ENCODE data around the gene MGME1. TPM values are rescaled to one million over a fixed set of nuclear protein-coding genes. Genes with fewer than 3 reads are reported as not detected.

The MGME1 gene
- total and polyA plus RNA-seq, 5 experiments from 2014 or later: 1.1 to 11.5 (median 5.1) TPM

GRCh38 chr20:18005170-18005989 is 36.6 kb downstream of the MGME1 start:
- Mint-ChIP-seq H3K9me3 (no peaks in the 10 kb centered on the region), H3K4me3 (peak overlapping the region in 1 of 10 donors; percentile 2), H3K27ac (peak overlapping the region in 1 of 10 donors; percentile 57), H3K27me3 (peaks cover 0 to 4% (median 0%) of the 10 kb centered on the region in 5 donors), H3K4me1 (peaks cover 0 to 17% (median 0%) of the 10 kb centered on the region in 4 donors), H3K36me3 (no peaks in the 10 kb centered on the region)
- POLR2A ChIA-PET: no interaction called here
- DNase-seq (no peak), ATAC-seq (no peak)

GRCh38 chr20:18005990-18006364 is 37.2 kb downstream of the MGME1 start:
- Mint-ChIP-seq H3K27ac (no peak overlapping the region), H3K27me3 (peaks cover 0 to under 1% (median 0%) of the 10 kb centered on the region in 5 donors), H3K4me1 (peaks cover 0 to 17% (median 0%) of the 10 kb centered on the region in 4 donors), H3K4me3 (no peak overlapping the region), H3K36me3 (no peaks in the 10 kb centered on the region), H3K9me3 (no peaks in the 10 kb centered on the region)
- DNase-seq (no peak), ATAC-seq (no peak)
- POLR2A ChIA-PET: no interaction called here

DNA sequence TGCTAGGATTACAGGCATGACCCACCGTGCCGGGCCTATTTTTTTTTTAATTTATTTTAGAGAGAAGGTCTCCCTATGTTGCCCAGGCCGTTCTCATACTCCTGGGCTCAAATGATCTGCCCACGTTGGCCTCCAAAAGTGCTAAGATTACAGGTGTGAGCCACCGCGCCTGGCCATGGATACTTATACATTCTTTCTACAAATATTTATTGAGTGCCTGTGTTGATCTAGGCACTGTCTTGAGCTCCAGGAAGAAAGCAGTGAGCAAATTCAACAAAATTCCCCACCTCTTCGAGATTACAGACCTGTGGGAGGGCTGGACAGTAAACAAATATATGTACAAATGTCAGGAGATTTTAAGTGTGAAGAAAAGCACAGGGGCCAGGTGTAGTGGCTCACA is 37.9 kb downstream of the MGME1 start:
- H3K36me3 Mint-ChIP-seq: no peaks in the 10 kb centered on the region
- H3K4me1 Mint-ChIP-seq: peaks cover 0 to 17% (median 0%) of the 10 kb centered on the region in 4 donors
- H3K9me3 Mint-ChIP-seq: no peaks in the 10 kb centered on the region
- POLR2A ChIA-PET: no interaction called here
- DNase-seq (no peak), ATAC-seq (no peak)
- no peak overlapping the region for H3K27ac Mint-ChIP-seq
- peaks cover 0 to 3% (median 0%) of the 10 kb centered on the region in 5 donors for H3K27me3 Mint-ChIP-seq
- H3K4me3 Mint-ChIP-seq: no peak overlapping the region

DNA sequence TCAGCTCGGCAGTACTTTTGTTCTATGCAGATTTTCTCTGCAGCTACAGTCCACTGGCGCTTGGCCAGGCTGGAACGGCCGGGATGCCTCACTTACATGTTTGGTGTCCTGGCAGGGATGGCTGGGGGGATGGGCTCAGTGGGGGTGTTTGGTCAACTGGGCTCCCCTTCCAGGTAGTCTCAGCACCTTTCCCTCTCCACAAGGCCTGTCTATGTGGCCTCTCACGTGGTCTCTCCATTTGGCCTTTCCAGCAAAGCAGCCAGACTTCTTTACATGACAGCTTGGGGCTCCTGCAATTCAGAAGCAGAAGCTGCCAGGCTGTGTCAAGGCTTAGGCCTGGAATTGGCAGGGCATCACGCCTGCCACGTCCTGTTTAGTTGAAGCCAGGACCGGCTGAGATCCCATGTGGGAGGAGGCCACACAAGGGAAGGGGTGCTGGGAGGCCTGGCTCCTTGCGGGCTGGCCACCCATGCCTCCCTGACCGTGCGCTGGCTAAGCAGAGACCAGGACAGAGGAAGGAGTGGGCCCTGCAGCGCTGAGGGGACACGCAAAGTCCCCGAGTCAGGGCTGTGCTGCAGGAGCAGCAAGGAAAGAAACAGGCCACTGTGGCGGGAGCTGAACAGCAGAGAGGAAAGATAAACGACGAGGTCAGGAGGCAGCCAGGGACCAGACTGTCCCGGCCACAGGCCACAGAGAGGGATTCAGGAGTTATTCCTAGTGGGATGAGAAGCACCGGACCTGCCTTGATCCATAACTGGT is 38.9 kb downstream of the MGME1 start:
- H3K27me3 Mint-ChIP-seq: peaks cover 0 to 7% (median 0%) of the 10 kb centered on the region in 5 donors
- peaks cover 0 to 17% (median 0%) of the 10 kb centered on the region in 4 donors for H3K4me1 Mint-ChIP-seq
- no peak overlapping the region for H3K4me3 Mint-ChIP-seq
- H3K27ac Mint-ChIP-seq: peak overlapping the region in 1 of 10 donors; percentile 80
- H3K9me3 Mint-ChIP-seq: no peaks in the 10 kb centered on the region
- H3K36me3 Mint-ChIP-seq: no peaks in the 10 kb centered on the region
- DNase-seq (no peak), ATAC-seq (no peak)
- POLR2A ChIA-PET: no interaction called here

DNA sequence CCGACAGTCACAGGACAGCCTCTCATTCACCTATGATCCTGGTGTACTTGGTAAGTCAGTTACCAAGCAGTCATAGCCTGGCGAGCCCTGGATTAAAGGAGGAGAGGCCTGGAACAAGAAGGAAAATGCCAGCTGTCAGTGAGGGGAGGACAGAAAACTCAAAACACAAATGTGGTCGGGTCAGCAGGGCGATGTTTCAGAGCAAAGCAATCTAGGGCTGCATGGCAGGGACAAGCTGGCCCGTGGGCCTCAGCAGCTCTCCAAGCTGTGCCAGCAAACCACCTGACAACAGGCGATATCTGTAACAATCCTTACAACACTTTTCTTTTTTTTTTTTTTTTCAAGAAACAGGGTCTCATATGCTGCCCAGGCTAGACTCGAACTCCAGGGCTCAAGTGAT is 40.3 kb downstream of the MGME1 start:
- POLR2A ChIA-PET: no interaction called here
- no peaks in the 10 kb centered on the region for H3K9me3 Mint-ChIP-seq
- ATAC-seq: no peak
- no peak overlapping the region for H3K4me3 Mint-ChIP-seq
- H3K4me1 Mint-ChIP-seq: peaks cover 0 to 9% (median 0%) of the 10 kb centered on the region in 4 donors
- H3K27me3 Mint-ChIP-seq: peaks cover 0 to 7% (median 0%) of the 10 kb centered on the region in 5 donors
- no peak for DNase-seq
- H3K36me3 Mint-ChIP-seq: no peaks in the 10 kb centered on the region
- H3K27ac Mint-ChIP-seq: no peak overlapping the region

GRCh38 chr20:18011482-18011881 is 42.7 kb downstream of the MGME1 start:
- POLR2A ChIA-PET: no interaction called here
- ATAC-seq (no peak), DNase-seq (no peak)
- Mint-ChIP-seq H3K4me1 (no peaks in the 10 kb centered on the region), H3K27ac (peak overlapping the region in 1 of 10 donors; percentile 57), H3K36me3 (no peaks in the 10 kb centered on the region), H3K4me3 (no peak overlapping the region), H3K27me3 (peaks cover 0 to 7% (median 0%) of the 10 kb centered on the region in 5 donors), H3K9me3 (no peaks in the 10 kb centered on the region)

- DNase-seq (no peak), ATAC-seq (no peak)
- POLR2A ChIA-PET: no interaction called here
- Mint-ChIP-seq H3K4me1 (no peaks in the 10 kb centered on the region), H3K27me3 (peaks cover 0 to 7% (median 0%) of the 10 kb centered on the region in 5 donors), H3K4me3 (no peak overlapping the region), H3K36me3 (no peaks in the 10 kb centered on the region), H3K27ac (no peak overlapping the region), H3K9me3 (no peaks in the 10 kb centered on the region)
Measured at GRCh38 chr20:18011951-18012645, 43.3 kb downstream of the MGME1 start.

- no peaks in the 10 kb centered on the region for H3K4me1 Mint-ChIP-seq
- DNase-seq (no peak), ATAC-seq (no peak)
- peaks cover 0 to 7% (median 0%) of the 10 kb centered on the region in 5 donors for H3K27me3 Mint-ChIP-seq
- no peaks in the 10 kb centered on the region for H3K36me3 Mint-ChIP-seq
- H3K9me3 Mint-ChIP-seq: no peaks in the 10 kb centered on the region
- H3K4me3 Mint-ChIP-seq: no peak overlapping the region
- H3K27ac Mint-ChIP-seq: no peak overlapping the region
- POLR2A ChIA-PET: no interaction called here
Measured at GRCh38 chr20:18012901-18013300, 44.1 kb downstream of the MGME1 start.

DNA sequence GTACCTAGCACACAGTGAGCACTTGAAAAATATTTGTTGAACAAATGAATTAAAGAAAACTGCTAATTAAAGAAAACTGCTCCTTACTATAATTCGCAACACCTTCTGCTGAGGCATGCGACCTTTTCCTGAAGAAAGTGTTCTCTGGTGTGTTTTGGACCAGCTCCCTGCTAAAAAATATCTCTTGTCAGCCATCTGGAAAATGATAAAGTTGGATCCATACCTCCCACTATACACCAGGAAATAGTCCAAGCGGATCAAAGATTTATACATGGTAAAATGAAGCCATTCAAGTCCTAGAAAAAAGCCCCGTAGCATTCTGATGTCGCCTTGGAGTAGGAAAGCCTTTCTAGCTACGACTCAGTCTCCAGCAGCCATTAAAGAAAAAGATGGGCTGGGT is 45.6 kb downstream of the MGME1 start:
- no peak overlapping the region for H3K4me3 Mint-ChIP-seq
- H3K9me3 Mint-ChIP-seq: no peaks in the 10 kb centered on the region
- peaks cover 0 to 1% (median 0%) of the 10 kb centered on the region in 4 donors for H3K4me1 Mint-ChIP-seq
- no peak for ATAC-seq
- no peak for DNase-seq
- H3K27ac Mint-ChIP-seq: no peak overlapping the region
- peaks cover 0 to 12% (median 1%) of the 10 kb centered on the region in 5 donors for H3K27me3 Mint-ChIP-seq
- POLR2A ChIA-PET: no interaction called here
- H3K36me3 Mint-ChIP-seq: no peaks in the 10 kb centered on the region

GRCh38 chr20:18016772-18017171 is 48.0 kb downstream of the MGME1 start:
- H3K4me3 Mint-ChIP-seq: no peak overlapping the region
- peaks cover 0 to 9% (median 1%) of the 10 kb centered on the region in 5 donors for H3K27me3 Mint-ChIP-seq
- no peaks in the 10 kb centered on the region for H3K9me3 Mint-ChIP-seq
- H3K4me1 Mint-ChIP-seq: peaks cover 0 to 1% (median 0%) of the 10 kb centered on the region in 4 donors
- DNase-seq (no peak), ATAC-seq (no peak)
- H3K27ac Mint-ChIP-seq: no peak overlapping the region
- no peaks in the 10 kb centered on the region for H3K36me3 Mint-ChIP-seq
- POLR2A ChIA-PET: no interaction called here

DNA sequence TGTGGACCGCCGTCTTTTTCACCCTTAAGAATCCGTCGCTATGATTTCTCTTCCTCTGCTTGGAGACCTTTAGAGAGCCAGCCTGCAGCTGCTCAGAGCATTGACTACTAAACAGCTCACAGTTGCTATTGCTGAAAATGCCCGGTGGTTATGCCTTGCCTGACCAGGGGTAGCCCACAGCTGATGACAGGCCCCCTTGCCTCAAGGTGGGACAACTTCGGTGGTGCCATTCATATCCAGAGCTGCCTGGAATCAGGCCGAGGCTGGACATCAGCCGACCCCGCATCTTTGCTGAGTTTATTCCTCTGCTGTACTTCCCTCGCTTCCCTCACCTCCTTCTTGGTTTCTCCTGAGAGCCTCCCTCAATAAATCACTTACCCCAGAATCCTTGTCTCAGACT is 49.3 kb downstream of the MGME1 start:
- POLR2A ChIA-PET: no interaction called here
- peaks cover 0 to 9% (median 1%) of the 10 kb centered on the region in 5 donors for H3K27me3 Mint-ChIP-seq
- no peak overlapping the region for H3K4me3 Mint-ChIP-seq
- no peaks in the 10 kb centered on the region for H3K9me3 Mint-ChIP-seq
- peaks cover 0 to 1% (median 0%) of the 10 kb centered on the region in 4 donors for H3K4me1 Mint-ChIP-seq
- no peaks in the 10 kb centered on the region for H3K36me3 Mint-ChIP-seq
- no peak overlapping the region for H3K27ac Mint-ChIP-seq
- ATAC-seq (no peak), DNase-seq (no peak)

GRCh38 chr20:18019068-18019467 is 50.2 kb downstream of the MGME1 start:
- DNase-seq (peak in 1 of 10 donors; percentile 2), ATAC-seq (peak in 1 of 2 donors; percentile 40)
- H3K27ac Mint-ChIP-seq: no peak overlapping the region

DNA sequence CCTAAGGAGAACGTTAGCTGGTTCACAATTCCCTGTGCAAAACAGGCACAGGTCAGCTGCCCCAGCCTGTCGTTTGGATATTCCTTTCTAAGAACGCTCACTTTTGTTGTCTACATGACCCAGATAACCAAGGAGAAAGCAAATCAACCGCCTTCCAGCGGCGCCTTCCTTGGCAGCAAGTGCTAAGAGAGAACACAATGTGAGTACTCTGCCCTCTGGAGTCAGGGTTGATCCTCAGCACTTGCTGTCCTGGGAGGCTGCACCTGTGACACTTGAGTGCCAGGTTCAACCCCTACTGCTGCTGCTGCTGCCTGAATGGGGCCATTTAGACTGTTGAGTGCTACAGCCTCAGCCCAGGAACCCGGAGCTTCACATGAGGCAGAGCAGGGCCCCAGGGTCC is 52.1 kb downstream of the MGME1 start:
- no peaks in the 10 kb centered on the region for H3K9me3 Mint-ChIP-seq
- no peak overlapping the region for H3K4me3 Mint-ChIP-seq
- H3K4me1 Mint-ChIP-seq: peaks cover 0 to 1% (median 0%) of the 10 kb centered on the region in 4 donors
- POLR2A ChIA-PET: no interaction called here
- H3K27ac Mint-ChIP-seq: no peak overlapping the region
- no peak for DNase-seq
- ATAC-seq: no peak
- no peaks in the 10 kb centered on the region for H3K36me3 Mint-ChIP-seq
- peaks cover 0 to 10% (median 3%) of the 10 kb centered on the region in 5 donors for H3K27me3 Mint-ChIP-seq

More at GRCh38 chr20:18019068-18019467, 50.2 kb downstream of the MGME1 start:
- POLR2A ChIA-PET: no interaction called here
- Mint-ChIP-seq H3K4me1 (peaks cover 0 to 1% (median 0%) of the 10 kb centered on the region in 4 donors), H3K4me3 (no peak overlapping the region), H3K9me3 (no peaks in the 10 kb centered on the region), H3K36me3 (no peaks in the 10 kb centered on the region), H3K27me3 (peaks cover 0 to 9% (median 1%) of the 10 kb centered on the region in 5 donors)
